ES-I3 (cell line): ENCODE data around the gene TBC1D5.

Experiments used
- H3K36me3 ChIP-seq: 2 replicates; pipeline ENCODE4 v1.6.1; 2013; ENCODE audit warnings: mild to moderate bottlenecking, low read length, control low read depth, moderate library complexity; ENCODE audit not compliant: insufficient read depth
- H3K4me1 ChIP-seq: 2 replicates; pipeline ENCODE4 v1.6.1; 2013; ENCODE audit warnings: mild to moderate bottlenecking, control low read depth, low read length; ENCODE audit not compliant: insufficient read depth
- H3K9ac ChIP-seq: 2 replicates; pipeline ENCODE4 v1.6.1; 2013; ENCODE audit warnings: low read depth, mild to moderate bottlenecking, low read length, moderate library complexity
- H3K9me3 ChIP-seq: 2 replicates; pipeline ENCODE4 v1.6.1; 2013; ENCODE audit warnings: mild to moderate bottlenecking, low read length, moderate library complexity; ENCODE audit not compliant: control insufficient read depth, insufficient read depth

TBC1D5 gene

DNA sequence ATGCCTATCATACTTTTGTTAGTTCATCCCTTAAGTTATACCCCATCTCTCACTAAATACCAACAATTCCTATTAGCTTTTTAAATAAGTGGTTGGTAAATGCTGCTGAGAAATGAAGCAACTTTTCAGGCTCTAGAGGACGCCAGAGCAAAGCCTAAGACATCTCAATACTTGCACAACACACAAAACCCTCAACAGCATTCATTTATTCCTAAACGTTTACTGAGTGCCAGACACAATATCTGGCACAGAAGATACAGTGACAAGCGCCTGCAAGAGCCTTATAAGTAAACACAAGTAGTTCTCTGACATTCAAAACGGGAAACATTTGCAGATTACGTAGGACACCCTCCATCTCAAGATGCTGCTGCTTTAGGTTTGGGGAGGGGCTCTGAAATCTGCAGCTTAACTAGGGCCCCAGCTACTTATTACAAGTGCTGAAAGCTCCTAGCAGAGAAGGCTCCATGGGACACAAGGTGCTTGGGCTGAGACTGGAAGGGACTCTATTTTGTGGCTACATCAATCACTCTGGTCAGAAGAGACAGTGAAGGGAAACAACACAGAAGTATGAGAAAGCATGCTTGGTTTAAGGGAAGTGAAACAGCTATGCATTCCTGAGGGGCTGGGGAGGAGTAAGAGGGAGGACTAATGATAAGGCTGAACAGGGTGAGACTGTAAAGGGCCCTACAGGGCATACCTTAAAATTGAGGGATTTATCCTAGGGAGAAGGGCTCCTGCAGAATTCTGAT lies 546.4 kb downstream of the TBC1D5 start:
- no peaks in the 10 kb centered on the region for H3K9me3 ChIP-seq
- H3K36me3 ChIP-seq, result no peaks in the 10 kb centered on the region
- peaks cover 5% of the 10 kb centered on the region for H3K4me1 ChIP-seq
- no peak overlapping the region for H3K9ac ChIP-seq

DNA sequence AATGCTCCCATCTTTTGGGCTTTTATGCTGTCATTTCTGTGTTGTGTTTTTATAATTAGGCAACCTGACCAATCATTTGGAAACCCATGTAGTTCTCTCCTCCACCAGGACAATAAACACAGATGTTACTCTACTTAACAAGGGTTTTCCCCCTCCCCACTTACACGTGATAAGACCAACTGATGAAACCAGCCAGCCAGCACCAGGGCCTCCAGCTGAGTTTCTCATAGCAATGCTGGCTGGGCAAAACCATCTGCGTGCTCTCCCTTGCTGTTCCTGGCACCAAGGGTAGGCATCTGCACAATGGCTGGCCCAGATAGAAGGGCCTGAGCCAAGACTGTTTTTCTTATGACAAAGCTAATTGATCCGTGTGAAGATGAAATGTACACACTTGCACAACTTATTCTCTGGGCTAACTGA lies 547.2 kb downstream of the TBC1D5 start:
- H3K4me1 ChIP-seq, result peaks cover 5% of the 10 kb centered on the region
- H3K36me3 ChIP-seq, result no peaks in the 10 kb centered on the region
- H3K9me3 ChIP-seq, result no peaks in the 10 kb centered on the region
- no peak overlapping the region for H3K9ac ChIP-seq

DNA sequence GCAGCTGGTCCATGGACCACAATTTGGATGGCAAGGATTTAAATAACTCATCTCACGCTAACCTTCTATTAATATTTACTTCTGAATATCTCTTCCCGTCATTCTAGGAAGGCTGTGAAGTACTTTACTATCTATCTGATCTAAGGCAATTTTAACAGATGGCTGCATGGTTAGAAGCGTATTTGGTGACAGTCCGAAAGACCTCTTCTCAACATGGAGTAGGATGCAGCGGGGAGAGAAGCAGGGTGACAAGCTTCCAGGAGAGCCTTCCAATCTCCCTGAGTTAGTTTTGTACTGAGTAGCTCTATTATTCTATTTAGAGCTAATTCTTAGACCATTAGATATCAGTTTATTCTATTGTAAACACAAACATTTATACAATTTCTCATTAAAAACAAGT lies 548.3 kb downstream of the TBC1D5 start:
- H3K9me3 ChIP-seq, result no peaks in the 10 kb centered on the region
- peaks cover 5% of the 10 kb centered on the region for H3K4me1 ChIP-seq
- no peaks in the 10 kb centered on the region for H3K36me3 ChIP-seq
- H3K9ac ChIP-seq, result no peak overlapping the region

DNA sequence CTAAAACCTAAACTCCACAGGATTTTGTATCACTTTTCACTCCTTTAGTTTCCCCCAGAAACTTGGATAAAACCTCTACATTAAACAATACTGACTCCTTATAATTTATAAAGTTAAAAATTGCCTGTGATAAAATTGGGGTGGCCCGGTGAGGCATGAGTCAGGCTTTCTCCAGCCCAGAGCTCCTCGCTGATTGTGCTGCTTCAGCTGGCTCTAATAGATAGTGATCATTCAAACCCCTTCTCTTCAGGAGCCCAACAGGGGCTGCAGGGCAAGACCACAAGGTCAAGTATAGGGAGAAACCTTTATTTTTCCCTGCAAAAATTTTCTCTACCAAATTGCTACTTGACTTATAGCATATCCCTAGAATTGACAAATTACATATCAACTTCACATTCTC lies 549.4 kb downstream of the TBC1D5 start:
- H3K4me1 ChIP-seq, result peaks cover 5% of the 10 kb centered on the region
- no peak overlapping the region for H3K9ac ChIP-seq
- no peaks in the 10 kb centered on the region for H3K36me3 ChIP-seq
- no peaks in the 10 kb centered on the region for H3K9me3 ChIP-seq

DNA sequence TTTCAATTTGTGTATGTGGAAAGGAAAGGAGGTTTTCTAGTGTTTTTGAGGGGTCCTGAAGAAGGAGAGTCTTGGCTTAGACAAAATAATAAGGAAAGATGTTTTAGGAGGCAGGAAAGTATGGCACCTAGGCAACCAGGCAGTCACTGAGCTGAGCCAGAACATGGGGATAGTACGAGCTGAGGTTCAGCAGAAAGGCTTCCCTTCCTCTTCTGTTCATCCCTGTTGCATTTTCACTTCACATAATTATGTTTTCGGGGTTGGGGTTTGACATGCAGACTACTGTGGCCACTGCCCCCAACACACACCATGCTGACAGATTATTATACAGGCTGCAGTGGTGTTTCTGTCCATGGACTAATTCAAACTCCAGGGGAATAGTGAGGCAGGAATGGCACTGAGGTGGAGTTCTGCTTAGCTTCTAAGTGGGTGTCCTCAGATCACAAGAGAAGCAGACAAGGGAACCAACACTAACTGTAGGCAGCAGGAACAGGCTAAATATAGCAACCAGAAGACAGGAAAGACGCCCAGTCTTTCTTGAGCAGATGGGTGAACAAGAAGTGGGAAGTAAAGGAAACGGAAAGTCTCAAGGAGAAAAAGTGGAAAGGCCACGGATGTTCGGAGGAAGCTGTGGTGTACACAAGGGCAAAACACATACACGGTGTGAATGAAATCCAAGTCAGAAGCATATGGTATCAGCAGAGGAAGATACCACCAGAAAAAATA lies 551.9 kb downstream of the TBC1D5 start:
- no peak overlapping the region for H3K9ac ChIP-seq
- H3K9me3 ChIP-seq, result no peaks in the 10 kb centered on the region
- H3K4me1 ChIP-seq, result peaks cover 5% of the 10 kb centered on the region
- H3K36me3 ChIP-seq, result no peaks in the 10 kb centered on the region

DNA sequence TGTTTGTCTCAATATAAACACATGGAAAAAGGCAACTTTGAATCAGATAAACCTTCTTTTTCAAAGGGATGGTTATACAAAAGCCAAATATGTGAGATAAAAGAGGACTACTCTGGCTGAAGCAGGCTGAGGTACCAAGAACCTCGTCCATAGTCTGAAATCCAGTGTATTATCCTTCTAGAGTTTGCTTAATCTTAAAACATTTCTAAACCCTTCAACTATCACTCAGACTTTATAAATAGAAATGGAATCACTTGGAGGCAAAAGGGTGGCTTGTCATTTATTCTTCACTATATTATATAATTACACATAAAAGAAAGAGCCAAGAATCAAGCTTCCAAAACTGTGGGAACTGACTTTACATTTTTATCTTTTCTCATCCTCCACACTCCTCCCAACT lies 554.1 kb downstream of the TBC1D5 start:
- Histone ChIP-seq H3K4me1 (peaks cover 10% of the 10 kb centered on the region), H3K9ac (no peak overlapping the region), H3K36me3 (no peaks in the 10 kb centered on the region), H3K9me3 (no peaks in the 10 kb centered on the region)

DNA sequence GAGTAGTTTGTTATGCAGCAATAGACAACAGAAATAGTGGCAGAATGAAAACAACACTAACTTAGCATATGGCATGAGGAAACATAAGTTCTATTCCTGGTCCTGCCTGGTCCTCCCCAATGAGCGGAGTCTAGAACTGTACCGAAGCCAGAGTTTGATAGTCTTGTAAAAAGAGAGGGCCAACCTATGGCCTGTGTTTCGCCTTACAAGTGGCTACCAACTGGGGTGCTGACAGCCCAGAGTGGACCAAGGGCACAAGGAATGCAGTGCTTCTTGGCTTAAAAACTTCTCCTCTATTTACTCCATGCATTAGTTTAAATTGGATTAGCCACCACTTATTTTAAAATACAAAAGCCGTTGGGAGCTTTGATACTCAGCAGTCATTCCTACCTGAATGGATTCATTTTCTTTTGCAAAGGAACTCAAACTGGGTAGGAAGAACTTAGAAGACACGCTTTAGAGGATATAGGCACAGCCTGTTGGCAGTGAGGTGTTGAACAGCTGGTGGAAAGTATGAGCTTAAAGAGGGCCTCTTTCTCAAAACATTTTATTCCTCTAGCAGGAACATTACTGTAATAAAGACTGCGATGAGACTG lies 554.7 kb downstream of the TBC1D5 start:
- no peaks in the 10 kb centered on the region for H3K9me3 ChIP-seq
- no peaks in the 10 kb centered on the region for H3K36me3 ChIP-seq
- H3K9ac ChIP-seq, result no peak overlapping the region
- H3K4me1 ChIP-seq, result peaks cover 5% of the 10 kb centered on the region

DNA sequence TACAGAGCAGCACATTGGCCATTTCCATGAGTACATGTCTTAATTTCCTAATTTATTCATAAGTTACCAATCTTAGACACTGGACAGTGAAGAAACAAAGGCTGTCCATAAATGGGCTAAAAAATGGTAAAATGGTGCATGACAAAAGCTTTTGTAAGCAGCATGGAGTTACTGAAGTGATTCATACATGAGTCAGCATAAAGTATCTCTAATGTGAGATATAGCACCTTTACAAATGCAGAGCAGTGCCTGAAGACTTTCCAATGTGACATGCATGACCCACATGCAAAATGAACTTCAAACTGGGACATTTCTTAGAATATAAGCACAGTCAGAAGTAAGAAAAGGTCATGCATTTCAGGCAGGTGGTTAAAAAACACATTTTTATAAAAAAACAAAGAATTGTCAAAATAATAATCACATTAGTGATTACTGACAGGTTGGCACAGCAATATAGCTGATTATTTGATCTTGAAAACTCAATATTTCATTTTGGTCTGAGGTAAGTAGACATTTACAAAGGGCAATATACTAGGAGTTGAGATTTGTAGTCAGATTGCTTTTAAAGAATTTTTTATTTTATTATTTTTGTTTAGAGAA lies 558.4 kb downstream of the TBC1D5 start:
- Histone ChIP-seq H3K36me3 (no peaks in the 10 kb centered on the region), H3K9ac (no peak overlapping the region), H3K4me1 (peaks cover 5% of the 10 kb centered on the region; the same call in 1 of the 2 replicates), H3K9me3 (no peaks in the 10 kb centered on the region)

DNA sequence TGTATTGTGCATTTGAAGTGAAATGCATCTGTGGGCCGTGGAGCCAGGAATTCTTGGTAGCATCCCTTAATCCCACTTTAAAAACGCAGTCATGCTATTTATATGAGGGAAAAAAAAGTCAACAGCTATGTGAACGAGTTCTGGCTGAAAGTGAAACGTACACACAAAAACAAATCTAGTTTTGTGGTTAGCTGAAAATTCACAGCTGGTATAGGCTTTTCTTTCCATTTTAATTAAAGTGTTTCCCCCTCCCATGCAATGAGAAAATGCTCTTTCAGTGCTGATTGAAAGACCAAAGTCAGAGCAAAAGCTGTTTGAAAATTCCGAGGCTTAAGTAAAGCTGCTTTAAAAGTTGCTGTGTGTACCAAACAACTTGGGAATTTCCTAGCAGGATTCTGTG lies 560.3 kb downstream of the TBC1D5 start:
- no peaks in the 10 kb centered on the region for H3K9me3 ChIP-seq
- H3K36me3 ChIP-seq, result no peaks in the 10 kb centered on the region
- no peak overlapping the region for H3K9ac ChIP-seq
- peaks cover 5% of the 10 kb centered on the region; the same call in 1 of the 2 replicates for H3K4me1 ChIP-seq

DNA sequence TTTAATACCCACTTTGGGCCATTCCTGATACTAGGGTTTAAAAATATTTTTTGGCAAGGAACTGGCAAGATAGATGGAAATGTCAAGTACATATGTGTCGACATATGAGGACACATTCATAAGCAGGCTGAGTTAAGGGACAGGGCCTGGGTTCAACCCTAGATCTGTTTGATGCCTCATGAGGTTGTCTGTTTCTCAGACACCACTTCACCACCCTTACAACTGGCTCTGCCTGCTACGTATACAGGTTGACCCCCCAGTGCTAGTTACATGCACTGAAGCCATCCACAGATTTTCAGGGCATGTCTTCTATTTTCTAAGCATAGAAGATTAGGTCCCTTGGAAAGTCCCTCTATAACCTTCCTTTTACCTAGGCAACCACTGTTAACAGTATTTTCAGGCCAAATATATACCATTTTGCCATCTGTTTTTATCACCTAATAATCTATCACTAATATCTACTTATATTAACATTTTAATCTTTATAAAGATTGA lies 561.0 kb downstream of the TBC1D5 start:
- Histone ChIP-seq H3K36me3 (no peaks in the 10 kb centered on the region), H3K9me3 (no peaks in the 10 kb centered on the region), H3K4me1 (peaks cover 5% of the 10 kb centered on the region; the same call in 1 of the 2 replicates), H3K9ac (no peak overlapping the region)

DNA sequence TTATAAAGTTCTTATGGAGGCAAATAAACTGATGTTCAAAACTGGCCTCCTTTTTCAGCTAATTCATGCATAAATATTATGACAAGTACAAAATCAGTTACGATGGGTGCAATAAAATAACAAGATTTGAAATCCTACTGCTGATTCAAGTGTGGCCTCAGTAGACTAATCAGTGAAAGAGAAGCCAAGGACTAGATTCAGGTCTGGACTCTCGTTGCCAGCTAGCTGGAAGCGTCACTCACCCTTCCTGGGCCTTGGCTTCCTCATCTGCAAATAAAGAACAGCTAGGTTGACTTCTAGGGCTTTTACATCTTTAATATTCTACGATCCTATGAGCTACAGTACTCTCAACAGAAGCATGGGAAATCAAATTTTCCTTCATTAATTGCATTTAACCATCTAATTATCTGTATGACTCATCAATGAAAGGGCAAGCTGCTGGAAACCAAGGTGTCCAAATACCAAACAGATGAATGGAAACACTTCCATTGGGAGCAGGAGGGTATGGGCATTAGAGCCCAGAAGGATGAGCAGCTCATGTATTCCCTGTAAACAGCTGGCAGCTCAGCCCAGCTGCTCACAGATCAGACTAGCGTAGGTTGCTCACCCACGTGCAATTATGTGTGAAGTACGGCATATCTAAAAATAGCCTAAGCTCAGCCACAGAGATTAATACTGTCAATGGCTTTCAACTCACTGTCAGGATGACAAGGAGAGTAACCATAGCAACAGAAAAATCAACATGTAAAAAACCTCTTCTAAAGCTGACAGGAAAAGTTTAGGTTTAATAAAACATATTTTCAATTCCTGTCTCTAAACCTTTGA lies 562.8 kb downstream of the TBC1D5 start:
- peaks cover 5% of the 10 kb centered on the region; the same call in 1 of the 2 replicates for H3K4me1 ChIP-seq
- no peak overlapping the region for H3K9ac ChIP-seq
- H3K36me3 ChIP-seq, result no peaks in the 10 kb centered on the region
- H3K9me3 ChIP-seq, result no peaks in the 10 kb centered on the region

DNA sequence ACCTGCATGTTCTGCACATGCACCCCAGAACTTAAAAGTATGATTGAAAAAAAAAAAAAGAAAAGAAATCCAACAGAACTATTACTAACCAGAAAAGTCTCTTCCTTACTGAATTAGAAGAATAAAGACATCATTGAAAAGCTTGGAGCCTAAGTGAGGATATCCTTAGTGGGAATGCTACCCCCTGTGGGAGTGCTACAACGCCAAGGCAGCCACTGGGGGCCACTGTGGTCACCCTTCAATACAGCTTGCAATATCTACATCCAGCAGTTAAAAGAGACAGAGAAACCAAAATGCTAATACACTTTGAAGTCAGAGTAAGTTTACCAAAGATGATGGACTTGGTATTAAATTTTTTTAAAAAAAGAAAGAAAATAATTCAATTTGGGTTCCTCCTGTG lies 565.7 kb downstream of the TBC1D5 start:
- Histone ChIP-seq H3K9me3 (no peaks in the 10 kb centered on the region), H3K4me1 (no peaks in the 10 kb centered on the region), H3K36me3 (no peaks in the 10 kb centered on the region), H3K9ac (no peak overlapping the region)

DNA sequence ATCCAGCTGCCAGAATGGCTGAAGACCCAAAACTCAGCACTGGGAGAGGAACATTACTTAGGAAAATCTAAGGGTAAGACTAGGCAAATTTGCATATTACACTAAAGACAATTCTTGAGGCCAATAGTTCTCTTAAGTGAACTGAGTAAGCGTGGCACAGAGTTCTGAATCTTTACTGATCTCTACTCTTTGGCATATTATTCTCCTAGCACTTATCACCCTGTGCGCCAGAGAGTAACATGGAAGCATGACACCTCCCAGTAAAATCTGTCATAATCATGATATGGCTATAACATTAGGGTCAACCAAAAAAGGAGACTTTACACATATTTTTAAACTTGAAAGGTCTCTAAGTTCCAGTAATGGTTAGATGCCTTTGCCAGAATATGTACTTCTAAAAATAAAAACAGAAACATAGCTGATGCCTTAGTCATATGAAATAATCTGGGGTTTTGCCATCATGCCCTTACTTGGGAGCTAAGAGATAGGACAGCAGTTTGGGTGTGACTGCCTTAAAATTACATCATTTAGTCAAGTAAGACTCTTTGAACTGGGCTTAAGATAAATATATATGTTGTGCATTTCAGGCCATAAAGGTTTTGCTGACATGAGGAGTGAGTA lies 567.1 kb downstream of the TBC1D5 start:
- H3K9ac ChIP-seq, result no peak overlapping the region
- no peaks in the 10 kb centered on the region for H3K36me3 ChIP-seq
- no peaks in the 10 kb centered on the region for H3K9me3 ChIP-seq
- no peaks in the 10 kb centered on the region for H3K4me1 ChIP-seq
